Activated CD8-positive, alpha-beta memory T cell treated with anti-CD3 and anti-CD28 coated beads for 24 hours (primary cell): ENCODE measurements around the gene TNC.

Experiments used
- DNase-seq: peaks from one replicate; pipeline ENCODE4 v3.0.0-alpha.2; 2020

The TNC gene

GRCh38 chr9:115006660-115007059 is 111.3 kb downstream of the TNC start:
- no peak for DNase-seq

GRCh38 chr9:115005322-115005721 is 112.6 kb downstream of the TNC start:
- no peak for DNase-seq

GRCh38 chr9:115004545-115004944 is 113.4 kb downstream of the TNC start:
- DNase-seq = no peak

- no peak for DNase-seq
These were observed 115.4 kb downstream of the TNC start for GRCh38 chr9:115002371-115003120.

- DNase-seq = no peak
These were observed 117.7 kb downstream of the TNC start for GRCh38 chr9:115000217-115000639.

- DNase-seq = no peak
These were observed 119.6 kb downstream of the TNC start for GRCh38 chr9:114998326-114998725.

- no peak for DNase-seq
These were observed 122.2 kb downstream of the TNC start for GRCh38 chr9:114995681-114996221.

- DNase-seq = no peak
These were observed 123.2 kb downstream of the TNC start for GRCh38 chr9:114994768-114995167.

GRCh38 chr9:114991861-114992260 is 126.1 kb downstream of the TNC start:
- no peak for DNase-seq

GRCh38 chr9:114990901-114991300 is 127.1 kb downstream of the TNC start:
- DNase-seq = no peak

- DNase-seq = peak; percentile 76
These were observed 128.2 kb downstream of the TNC start for GRCh38 chr9:114989600-114990410.

- DNase-seq = peak; percentile 72
These were observed 128.9 kb downstream of the TNC start for GRCh38 chr9:114988962-114989599.

GRCh38 chr9:114987116-114987515 is 130.8 kb downstream of the TNC start:
- no peak for DNase-seq

GRCh38 chr9:114985959-114986501 is 131.9 kb downstream of the TNC start:
- no peak for DNase-seq

GRCh38 chr9:114981063-114981462 is 136.9 kb downstream of the TNC start:
- no peak for DNase-seq

- DNase-seq = no peak
These were observed 144.7 kb downstream of the TNC start for GRCh38 chr9:114973216-114973615.

GRCh38 chr9:114972510-114973136 is 145.3 kb downstream of the TNC start:
- DNase-seq = no peak
